GM19372 (cell line): ENCODE measurements around the gene MOCOS.
"Not testable (repeated sequence)": the region's sequence is repeated elsewhere in the genome, so short reads cannot be mapped to it uniquely, and the experiment has no call there.

Experiments used
- ATAC-seq: cut with Tn5 transposase; IDR thresholded peaks from one replicate; pipeline ENCODE4 v1.9.1; 2021; ENCODE audit warnings: mild to moderate bottlenecking, low read depth, moderate library complexity; ENCODE audit not compliant: unreplicated experiment

MOCOS gene

DNA sequence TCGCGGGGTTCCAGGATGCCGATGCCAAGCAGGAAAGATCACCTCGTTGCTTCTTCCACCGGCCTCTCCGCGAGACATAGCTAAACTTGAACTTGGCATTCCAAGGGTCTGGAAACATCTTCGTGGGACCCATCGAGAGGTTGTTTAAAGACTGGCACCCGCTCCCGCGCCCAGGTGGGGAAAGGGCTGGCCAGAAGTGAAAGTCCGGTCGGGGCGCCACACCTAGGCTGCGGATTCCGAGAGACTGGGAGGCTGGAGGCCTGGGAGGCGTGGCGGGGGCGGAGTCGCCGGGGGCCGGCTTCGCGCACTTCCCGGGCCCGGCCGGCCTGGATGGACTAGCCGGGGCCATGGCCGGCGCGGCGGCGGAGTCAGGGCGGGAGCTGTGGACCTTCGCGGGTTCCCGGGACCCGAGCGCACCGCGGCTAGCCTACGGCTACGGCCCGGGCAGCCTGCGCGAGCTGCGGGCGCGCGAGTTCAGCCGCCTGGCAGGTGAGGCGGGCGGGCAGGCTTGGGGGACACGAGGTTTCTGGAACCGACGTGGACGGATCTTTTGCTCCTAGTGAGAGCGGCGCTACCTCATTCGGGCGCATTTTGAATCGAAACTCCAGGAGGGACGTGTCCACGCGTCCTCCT lies at the start of gene MOCOS:
TSS of gene MOCOS (plus strand) at position 305 of the 633 bp plus-strand sequence. CDS start at position 348, 43 bp downstream.
- peak; percentile 84 for ATAC-seq

- no peak for ATAC-seq
Observed at GRCh38 chr18:36139245-36139644, 48.1 kb upstream of the MOCOS start.

DNA sequence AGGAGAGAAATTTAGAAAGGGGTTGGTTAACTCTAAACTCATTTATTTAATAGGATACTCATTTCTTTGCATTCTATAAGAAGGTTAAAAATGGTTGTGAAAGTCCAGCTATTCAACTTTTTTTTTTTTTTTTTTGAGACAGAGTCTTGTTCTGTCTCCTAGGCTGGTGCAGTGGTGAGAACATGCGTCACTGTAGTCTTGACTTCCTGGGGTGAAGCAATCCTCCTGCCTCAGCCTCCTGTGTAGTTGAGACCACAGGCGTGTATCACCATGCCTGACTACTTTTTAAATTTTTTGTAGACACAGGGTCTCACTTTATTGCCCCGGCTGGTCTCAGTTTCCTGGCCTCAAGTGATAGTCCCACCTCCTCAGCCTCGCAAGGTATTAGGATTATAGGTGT lies 45.7 kb upstream of the MOCOS start:
- no peak for ATAC-seq

GRCh38 chr18:36142751-36143150 lies 44.5 kb upstream of the MOCOS start:
- no peak for ATAC-seq

GRCh38 chr18:36143391-36143790 lies 43.9 kb upstream of the MOCOS start:
- no peak for ATAC-seq

DNA sequence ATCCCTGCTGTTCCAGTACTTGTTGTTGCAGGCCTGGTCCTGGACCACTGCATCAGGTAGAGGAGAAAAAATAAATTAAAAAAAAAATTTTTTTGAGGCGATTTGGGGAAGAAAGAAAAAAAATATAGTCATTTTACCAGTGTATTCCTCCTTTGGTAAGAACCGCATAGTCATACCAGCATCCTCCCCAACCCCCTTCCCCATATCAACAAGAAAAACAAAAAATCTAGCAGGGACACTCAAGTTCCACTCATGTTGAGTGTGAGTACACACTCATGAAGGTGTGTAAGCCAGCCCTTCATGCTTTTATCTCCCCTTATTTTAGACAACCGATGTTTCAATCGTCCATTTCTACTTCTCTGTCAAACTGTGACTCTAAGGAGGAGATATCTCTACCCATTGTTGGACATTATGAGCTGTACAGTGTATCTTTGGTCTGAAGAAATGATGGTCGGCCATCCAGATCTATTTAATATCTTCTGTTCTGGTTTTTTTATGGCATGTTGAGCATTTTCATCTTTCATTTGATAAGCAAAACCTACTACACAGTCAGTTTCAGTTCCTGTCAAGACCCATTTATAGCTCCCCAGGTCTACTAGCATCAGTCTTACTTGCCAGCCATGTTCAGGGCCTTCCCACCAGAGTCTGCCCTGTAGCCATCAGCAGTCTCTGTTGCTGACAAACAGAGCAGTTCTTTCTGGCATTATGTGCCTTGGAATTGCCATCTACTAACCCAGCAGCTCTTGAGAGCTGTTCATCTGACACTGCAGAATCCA lies 37.6 kb upstream of the MOCOS start:
- peak; percentile 97 for ATAC-seq

- ATAC-seq, result no peak
Observed at GRCh38 chr18:36152781-36153180, 34.5 kb upstream of the MOCOS start.

DNA sequence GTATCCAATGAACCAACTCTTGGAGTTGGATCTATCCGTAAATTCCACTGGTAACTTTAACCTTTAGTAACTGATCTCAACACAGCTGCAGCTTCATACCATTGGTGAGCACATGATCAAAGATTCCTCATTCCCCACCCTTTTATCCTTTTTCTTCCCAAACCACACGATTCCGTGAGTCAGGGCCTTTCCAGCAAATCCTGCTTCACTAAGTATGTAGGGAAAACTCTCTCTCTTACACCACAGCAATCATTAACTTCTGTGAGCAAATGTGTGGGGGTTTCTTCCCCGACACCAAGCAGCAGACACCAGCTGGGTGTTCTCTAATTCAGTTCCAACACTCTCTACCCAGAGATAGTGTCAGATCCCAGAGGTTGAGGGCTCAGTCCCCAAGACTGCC lies 34.1 kb upstream of the MOCOS start:
- ATAC-seq, result no peak

- ATAC-seq, result no peak
Observed at GRCh38 chr18:36153771-36154170, 33.5 kb upstream of the MOCOS start.

- no peak for ATAC-seq
Observed at GRCh38 chr18:36155851-36156757, 31.2 kb upstream of the MOCOS start.

- ATAC-seq, result no peak
Observed at GRCh38 chr18:36157441-36157840, 29.9 kb upstream of the MOCOS start.

DNA sequence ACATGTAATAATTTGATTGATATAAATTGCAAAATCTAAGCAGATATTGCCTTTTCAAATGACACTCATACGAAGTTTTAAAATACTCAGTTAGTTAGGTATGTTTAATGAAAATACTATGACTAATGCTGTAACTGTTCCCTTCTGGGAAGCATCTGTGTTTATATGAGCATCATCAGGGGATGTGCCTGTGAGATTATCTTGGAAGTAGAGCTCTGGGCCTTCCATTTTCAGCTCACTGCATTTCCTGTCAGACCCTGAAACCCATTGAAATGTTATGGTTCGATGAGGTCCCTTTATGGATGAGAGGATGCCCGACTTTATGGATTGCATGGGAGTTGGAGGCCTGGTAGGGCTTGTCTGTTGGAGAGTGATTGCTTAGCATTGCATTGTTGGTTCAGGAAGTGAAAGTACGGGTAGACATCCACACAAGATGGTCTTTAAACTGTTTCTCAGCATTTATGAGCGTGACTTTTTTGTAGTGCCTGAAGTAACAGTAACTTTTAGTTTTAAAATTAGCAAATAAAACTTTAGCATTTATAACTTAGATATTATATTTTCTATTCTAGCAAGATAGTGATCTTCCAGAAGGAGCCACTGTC lies 28.9 kb upstream of the MOCOS start:
- ATAC-seq, result no peak

DNA sequence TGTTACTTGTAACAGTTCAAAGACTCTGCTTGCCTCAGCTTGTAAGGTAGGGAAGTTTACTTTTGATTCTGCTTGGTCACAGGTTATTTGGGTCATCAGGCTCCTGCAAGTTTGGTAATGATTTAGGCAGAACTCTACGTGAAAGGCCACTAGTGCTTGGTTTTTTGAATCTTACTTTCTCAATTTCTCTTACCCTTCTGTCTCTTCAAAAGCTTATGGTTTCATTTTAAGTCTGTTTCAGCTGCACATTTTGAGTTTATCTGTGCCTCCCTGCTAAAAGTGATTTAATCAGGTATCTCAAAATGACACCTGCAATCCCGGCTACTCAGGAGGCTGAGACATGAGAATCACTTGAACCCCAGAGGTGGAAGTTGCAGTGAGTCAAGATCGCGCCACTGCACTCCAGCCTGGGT lies 26.3 kb upstream of the MOCOS start:
- no peak for ATAC-seq

DNA sequence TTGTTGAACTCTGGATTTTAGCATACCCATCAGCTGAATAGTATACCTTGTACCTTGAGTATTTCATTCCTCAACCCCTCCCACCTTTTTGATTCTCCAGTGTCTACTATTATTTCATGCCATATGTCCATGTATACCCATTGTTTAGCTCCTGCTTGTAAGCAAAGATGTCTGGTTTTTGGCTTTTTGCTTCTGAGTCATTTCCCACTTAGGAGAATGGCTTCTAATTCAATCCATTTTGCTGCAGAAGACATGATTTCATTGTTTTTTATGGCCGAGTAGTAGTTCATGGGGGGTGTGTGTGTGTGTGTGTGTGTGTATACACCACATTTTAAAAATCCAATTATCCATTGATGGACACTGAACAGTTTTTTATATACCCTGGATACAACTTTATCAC lies 24.3 kb upstream of the MOCOS start:
- no peak for ATAC-seq

- no peak for ATAC-seq
Observed at GRCh38 chr18:36167692-36168218, 19.5 kb upstream of the MOCOS start.

- not testable (repeated sequence) for ATAC-seq
Observed at GRCh38 chr18:36168296-36168695, 19.0 kb upstream of the MOCOS start.

DNA sequence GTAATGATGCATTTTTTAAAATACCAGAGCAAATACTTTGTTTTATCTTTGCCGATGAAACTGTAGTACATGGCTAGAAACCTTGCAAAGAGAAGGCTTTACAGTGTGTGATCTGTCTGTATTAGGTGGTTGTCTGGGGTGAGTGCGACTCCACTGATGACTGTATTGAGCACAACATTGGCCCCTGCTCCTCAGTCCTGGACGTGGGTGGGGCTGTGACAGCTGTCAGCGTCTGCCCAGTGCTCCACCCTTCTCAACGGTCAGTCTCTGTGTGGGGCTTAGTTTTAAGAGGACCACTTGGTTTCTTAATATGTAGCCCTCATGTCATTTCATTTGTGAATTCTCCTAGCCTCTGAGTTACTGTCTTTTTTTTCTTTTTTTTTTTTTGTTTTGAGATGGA lies 17.4 kb upstream of the MOCOS start:
- ATAC-seq, result no peak

DNA sequence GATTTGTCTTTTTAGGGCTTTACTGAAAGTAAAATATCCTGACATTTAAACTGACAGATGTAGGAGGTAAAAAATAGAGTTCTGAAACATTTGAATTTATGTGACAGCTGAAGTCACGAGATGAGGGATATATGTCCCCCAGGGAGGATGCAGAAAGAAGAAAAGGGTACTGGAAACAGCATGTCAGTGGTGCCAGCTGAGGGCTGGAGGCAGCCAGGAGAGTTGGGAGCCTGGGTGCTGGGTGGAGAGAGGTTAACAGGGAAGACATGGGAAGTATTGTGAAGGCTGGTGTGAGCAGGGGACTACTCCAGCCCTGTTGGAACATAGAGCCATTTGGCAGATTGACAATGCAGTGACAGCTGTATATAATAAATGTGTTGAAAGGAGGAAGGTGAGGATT lies 11.8 kb upstream of the MOCOS start:
- ATAC-seq, result no peak

DNA sequence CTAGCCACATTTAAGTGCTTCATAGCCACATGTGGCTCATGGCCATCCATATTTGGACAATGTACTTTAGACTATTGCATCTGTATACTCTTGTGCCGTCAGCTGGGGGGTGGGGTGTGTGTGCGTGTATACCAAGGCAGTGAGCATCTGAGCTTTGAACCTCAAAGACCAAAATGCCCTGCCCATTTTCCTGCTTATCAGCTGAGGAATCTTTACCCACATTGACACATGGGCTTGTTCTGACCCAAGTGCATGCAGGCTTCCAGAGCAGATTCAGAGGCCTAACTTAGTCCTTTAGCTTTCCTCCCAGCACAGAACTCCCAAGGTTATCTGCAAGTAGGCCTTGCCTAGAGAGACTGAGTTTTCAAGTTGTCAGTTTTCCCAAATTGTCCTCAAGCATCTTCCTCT lies 11.1 kb upstream of the MOCOS start:
- no peak for ATAC-seq

GRCh38 chr18:36176711-36177110 lies 10.6 kb upstream of the MOCOS start:
- no peak for ATAC-seq
